B cell (primary cell): ENCODE data around the gene SLC26A8. TPM values are rescaled to one million over a fixed set of nuclear protein-coding genes. Genes with fewer than 3 reads are reported as not detected.

Source experiments
- ATAC-seq: fragments of 200-7000 bp; cut with Tn5 transposase; one replicate; pipeline ENCODE4 v1.10.0; 2021; ENCODE audit warnings: low read depth, mild to moderate bottlenecking, moderate number of reproducible peaks, moderate library complexity
- CTCF ChIA-PET: fragments of 350-600 bp; sonication (Branson Sonifier 250); formaldehyde crosslinking; loops from one replicate; lab custom pipeline; 2021; ENCODE audit warnings: antibody characterized with exemption, inconsistent platforms; lab: Charles Lee
- POLR2A ChIA-PET: fragments of 350-600 bp; sonication (Branson Sonifier 250); formaldehyde crosslinking; loops from one replicate; lab custom pipeline; 2021; ENCODE audit warnings: antibody characterized with exemption; lab: Charles Lee
- DNase-seq: peaks from one replicate; pipeline ENCODE4 v3.0.0; 2013
- H2AFZ ChIP-seq: 2 replicates; pipeline ENCODE4 v1.6.1; 2012; ENCODE audit warnings: mild to moderate bottlenecking, low read depth, low read length; ENCODE audit not compliant: insufficient read depth, poor library complexity, severe bottlenecking
- H3K27ac ChIP-seq, 2 donors: 1 replicate in 1 of 2; 2 replicates in 1 of 2; pipeline ENCODE4 v1.5.1; 2012 to 2013; ENCODE audit warnings: low read length in 2 of 2, mild to moderate bottlenecking in 2 of 2, moderate library complexity in 1 of 2
- H3K27me3 ChIP-seq, 4 experiments: fragments of 200-600 bp in 1 of 4; sonication (generic) in 1 of 4; replicated peaks in 1 of 4; 1 replicate in 2 of 4; 2 replicates in 2 of 4; pipeline versions ENCODE4 v1.6.1 to v1.7.0; 2013 to 2016; ENCODE audit warnings: low read length in 3 of 4, mild to moderate bottlenecking in 2 of 4, mixed read lengths in 1 of 4, moderate library complexity in 1 of 4; ENCODE audit not compliant: insufficient read depth in 4 of 4, control insufficient read depth in 3 of 4; ENCODE audit errors: control extremely low read depth in 1 of 4
- H3K36me3 ChIP-seq, 2 experiments: replicated peaks in 1 of 2; 1 replicate in 1 of 2; 2 replicates in 1 of 2; pipeline versions ENCODE4 v1.6.1 to v1.7.1; 2013; ENCODE audit warnings: low read length in 1 of 2; ENCODE audit not compliant: insufficient read depth in 2 of 2, control insufficient read depth in 1 of 2; ENCODE audit errors: control extremely low read depth in 1 of 2, extremely low read depth in 1 of 2
- H3K4me1 ChIP-seq, 2 donors: fragments of 200-600 bp in 1 of 2; sonication (generic) in 1 of 2; 1 replicate in 1 of 2; 2 replicates in 1 of 2; pipeline versions ENCODE4 v1.5.1 to v1.6.1; 2013 to 2017; ENCODE audit warnings: low read length in 2 of 2; ENCODE audit not compliant: control insufficient read depth in 2 of 2, insufficient read depth in 2 of 2
- H3K4me2 ChIP-seq: replicated peaks from 2 replicates; pipeline ENCODE3; 2012; ENCODE audit warnings: mild to moderate bottlenecking, low read depth, low read length; ENCODE audit not compliant: poor library complexity, severe bottlenecking
- H3K4me3 ChIP-seq, 5 experiments: fragments of 200-600 bp in 1 of 5; sonication (generic) in 1 of 5; 1 replicate in 3 of 5; 2 replicates in 2 of 5; pipeline versions ENCODE4 v1.5.1 to v1.7.0; 2011 to 2016; ENCODE audit warnings: low read length in 4 of 5, mild to moderate bottlenecking in 4 of 5, low read depth in 2 of 5, control low read depth in 1 of 5, moderate library complexity in 1 of 5; ENCODE audit not compliant: insufficient read depth in 1 of 5; ENCODE audit errors: control extremely low read depth in 1 of 5, extremely low read depth in 1 of 5
- H3K79me2 ChIP-seq: fragments of 200-600 bp; sonication (generic); one replicate; pipeline ENCODE4 v1.6.0; 2016; ENCODE audit warnings: low read length; ENCODE audit not compliant: control insufficient read depth, insufficient read depth
- H3K9ac ChIP-seq: fragments of 200-600 bp; sonication (generic); 2 replicates; pipeline ENCODE4 v1.6.1; 2017; ENCODE audit warnings: mild to moderate bottlenecking, low read length, moderate library complexity
- H3K9me3 ChIP-seq, 3 donors: one replicate each; pipeline versions ENCODE4 v1.6.1 to v1.7.1; 2013; ENCODE audit warnings: low read length in 2 of 3; ENCODE audit not compliant: control insufficient read depth in 2 of 3, insufficient read depth in 1 of 3; ENCODE audit errors: control extremely low read depth in 1 of 3
- H4K20me1 ChIP-seq: 2 replicates; pipeline ENCODE4 v1.6.0; 2012; ENCODE audit warnings: mild to moderate bottlenecking, low read length; ENCODE audit not compliant: insufficient read depth, control insufficient read depth, poor library complexity, severe bottlenecking
- H3K27ac Mint-ChIP-seq: one replicate; pipeline ENCODE4 v1.8.0; 2021; ENCODE audit warnings: mixed read lengths
- H3K27me3 Mint-ChIP-seq: one replicate; pipeline ENCODE4 v1.8.0; 2021; ENCODE audit warnings: mixed read lengths
- H3K4me1 Mint-ChIP-seq: one replicate; pipeline ENCODE4 v1.8.0; 2021; ENCODE audit warnings: mixed read lengths
- H3K4me3 Mint-ChIP-seq: one replicate; pipeline ENCODE4 v1.8.0; 2021; ENCODE audit warnings: mixed read lengths
- H3K9me3 Mint-ChIP-seq: one replicate; pipeline ENCODE4 v1.8.0; 2022; ENCODE audit warnings: mixed read lengths; ENCODE audit not compliant: insufficient read depth
- EZH2 ChIP-seq: IDR thresholded peaks from 2 replicates; pipeline ENCODE4 v1.6.1; 2012; ENCODE audit warnings: borderline replicate concordance, low read depth, mild to moderate bottlenecking, moderate library complexity, low read length; ENCODE audit not compliant: insufficient read depth, poor library complexity, severe bottlenecking
- WGBS: methylation state at CpG from one replicate; pipeline ENCODE4 v1.1.5; 2013; ENCODE audit warnings: missing lambda C conversion rate; ENCODE audit not compliant: insufficient coverage; 5-methylcytosine and 5-hydroxymethylcytosine counted together
- intact Hi-C: fragments of 100-400 bp; cut with micrococcal nuclease; formaldehyde crosslinking; loops from one replicate; pipeline ENCODE4 v1.10.0; 2022
- polyA plus RNA-seq: library from polyadenylated mRNA; depleted of rRNA; stranded (reverse); fragments of >200 nt; gene quantifications from 2 replicates; pipeline ENCODE4 v1.2.3, GENCODE V29; 2012
- total RNA-seq, 2 donors: library from RNA; stranded (reverse); fragments of 120-200 nt in 1 of 2; gene quantifications; 1 replicate in 1 of 2; 2 replicates in 1 of 2; pipeline versions ENCODE4 v1.2.3 to v1.2.4, GENCODE V29; 2013 to 2022
- TF ChIP-seq, protein P1 (sequence below): fragments of 200-600 bp; IDR thresholded peaks from one replicate; pipeline ENCODE4 v1.8.0; 2022; ENCODE audit warnings: antibody characterized with exemption, mild to moderate bottlenecking

The SLC26A8 gene
- total and polyA plus RNA-seq, 2 donors (not counting 1 experiment from before 2014, with no cell fraction given) = 0.01 TPM; not detected in 1

- intact Hi-C loops = no loop called here
- H3K27me3 ChIP-seq = no peaks in the 10 kb centered on the region
- Mint-ChIP-seq H3K4me1 (peaks cover 55% of the 10 kb centered on the region), H3K27ac (no peak overlapping the region), H3K4me3 (peak overlapping the region; percentile 5), H3K27me3 (no peaks in the 10 kb centered on the region), H3K9me3 (no peaks in the 10 kb centered on the region)
- no peaks in the 10 kb centered on the region for H3K36me3 ChIP-seq
- H4K20me1 ChIP-seq = peaks cover 68% of the 10 kb centered on the region
- H2AFZ ChIP-seq = no peak overlapping the region
- TF ChIP-seq, protein P1, sequence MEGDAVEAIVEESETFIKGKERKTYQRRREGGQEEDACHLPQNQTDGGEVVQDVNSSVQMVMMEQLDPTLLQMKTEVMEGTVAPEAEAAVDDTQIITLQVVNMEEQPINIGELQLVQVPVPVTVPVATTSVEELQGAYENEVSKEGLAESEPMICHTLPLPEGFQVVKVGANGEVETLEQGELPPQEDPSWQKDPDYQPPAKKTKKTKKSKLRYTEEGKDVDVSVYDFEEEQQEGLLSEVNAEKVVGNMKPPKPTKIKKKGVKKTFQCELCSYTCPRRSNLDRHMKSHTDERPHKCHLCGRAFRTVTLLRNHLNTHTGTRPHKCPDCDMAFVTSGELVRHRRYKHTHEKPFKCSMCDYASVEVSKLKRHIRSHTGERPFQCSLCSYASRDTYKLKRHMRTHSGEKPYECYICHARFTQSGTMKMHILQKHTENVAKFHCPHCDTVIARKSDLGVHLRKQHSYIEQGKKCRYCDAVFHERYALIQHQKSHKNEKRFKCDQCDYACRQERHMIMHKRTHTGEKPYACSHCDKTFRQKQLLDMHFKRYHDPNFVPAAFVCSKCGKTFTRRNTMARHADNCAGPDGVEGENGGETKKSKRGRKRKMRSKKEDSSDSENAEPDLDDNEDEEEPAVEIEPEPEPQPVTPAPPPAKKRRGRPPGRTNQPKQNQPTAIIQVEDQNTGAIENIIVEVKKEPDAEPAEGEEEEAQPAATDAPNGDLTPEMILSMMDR = no peak
- no peak for TF ChIP-seq EZH2
- ATAC-seq = no peak
- H3K27ac ChIP-seq = peak overlapping the region in 1 of 2 donors; percentile 14
- WGBS = no CpG with 5 or more reads among the region's 1 CpG
- POLR2A ChIA-PET = interaction anchor here (0.6 kb wide), 1 partner anchor 684 kb away, joined by 4 read pairs; no protein-coding TSS in a partner anchor
- H3K4me3 ChIP-seq = peak overlapping the region in 1 of 5 experiments; percentile 11
- H3K4me2 ChIP-seq = peak overlapping the region; percentile 28
- no peak overlapping the region for H3K9ac ChIP-seq
- H3K4me1 ChIP-seq = peaks cover 29 to 37% of the 10 kb centered on the region in 2 donors
- peak; percentile 22 for DNase-seq
- CTCF ChIA-PET = interaction anchor here (1.6 kb wide), 1 partner anchor 63 kb away, joined by 6 read pairs; no protein-coding TSS in a partner anchor
- H3K79me2 ChIP-seq = peaks cover 95% of the 10 kb centered on the region
- no peaks in the 10 kb centered on the region for H3K9me3 ChIP-seq
These were observed 7.8 kb upstream of the SLC26A8 start for GRCh38 chr6:36032261-36032660.

DNA sequence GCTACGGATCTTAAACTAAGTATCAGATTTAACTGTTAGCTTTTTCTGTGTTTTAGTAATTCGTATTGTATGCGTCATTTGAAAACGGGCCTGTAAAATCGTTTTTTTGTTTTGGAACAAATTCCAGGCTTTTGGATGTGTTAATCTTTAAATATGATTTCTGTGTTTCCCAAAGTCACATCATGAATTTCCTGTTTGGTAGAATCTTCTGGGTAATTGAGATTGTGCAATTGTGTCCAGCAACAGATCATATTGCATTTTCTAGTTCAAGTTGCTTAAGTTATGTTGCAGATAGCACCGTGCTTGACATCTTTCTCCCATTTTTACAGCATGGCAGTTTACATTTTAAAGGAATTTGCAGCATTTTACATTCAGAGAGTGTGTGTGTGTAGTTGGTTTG, 5.0 kb upstream of the SLC26A8 start:
- Histone ChIP-seq H2AFZ (peak overlapping the region; percentile 96), H3K4me3 (peak overlapping the region in 4 of 5 experiments; percentile 13 to 91 (median 85)), H3K4me2 (peak overlapping the region; percentile 81), H3K36me3 (no peaks in the 10 kb centered on the region), H3K79me2 (peaks cover 67% of the 10 kb centered on the region), H3K4me1 (peaks cover 32 to 39% of the 10 kb centered on the region in 2 donors), H4K20me1 (peaks cover 51% of the 10 kb centered on the region), H3K9ac (peak overlapping the region; percentile 88), H3K9me3 (no peaks in the 10 kb centered on the region), H3K27me3 (peaks cover 0 to 10% (median 9%) of the 10 kb centered on the region in 4 experiments), H3K27ac (peak overlapping the region in 1 of 2 donors; percentile 64)
- Mint-ChIP-seq H3K9me3 (no peaks in the 10 kb centered on the region), H3K4me1 (peaks cover 48% of the 10 kb centered on the region), H3K27ac (peak overlapping the region; percentile 2), H3K4me3 (peak overlapping the region; percentile 96), H3K27me3 (peaks cover 13% of the 10 kb centered on the region)
- DNase-seq (no peak), ATAC-seq (no peak)
- POLR2A ChIA-PET = interaction anchor here (0.8 kb wide), 1 partner anchor 128 kb away, joined by 3 read pairs; no protein-coding TSS in a partner anchor
- 7% methylated on average over 3 of the region's 6 CpGs for WGBS
- TF ChIP-seq EZH2 = no peak
- TF ChIP-seq, protein P1 = no peak
- CTCF ChIA-PET = interaction anchor here (0.6 to 9.2 kb wide), 12 partner anchors 8 to 330 kb away, joined by 3 to 150 read pairs (median 8); no protein-coding TSS in a partner anchor
- intact Hi-C loops = loop anchor here (5.0 kb wide), 3 partner anchors 313 to 577 kb away; partner anchors contain the start of genes FANCE and SRSF3
